Neural progenitor cell (in vitro differentiated cells): ENCODE measurements around the gene SLC6A11. TPM values are rescaled to one million over a fixed set of nuclear protein-coding genes. Genes with fewer than 3 reads are reported as not detected.
A peak's percentile ranks its signal among the peaks of the same experiment; 100 is the strongest.

Experiments
- DNase-seq: peaks from one replicate; pipeline ENCODE4 v3.0.0-alpha.2; 2016; ENCODE audit warnings: low spot score
- H2AFZ ChIP-seq: fragments of 200-600 bp; sonication (generic); replicated peaks from 2 replicates; pipeline ENCODE4 v1.6.1; 2016; ENCODE audit warnings: antibody characterized with exemption
- H3F3A ChIP-seq: fragments of 200-600 bp; sonication (generic); 2 replicates; pipeline ENCODE4 v1.6.1; 2016; ENCODE audit warnings: antibody characterized with exemption, low read depth
- H3K27ac ChIP-seq: fragments of 200-600 bp; sonication (generic); 2 replicates; pipeline ENCODE4 v1.5.1; 2016; ENCODE audit warnings: mild to moderate bottlenecking
- H3K27me3 ChIP-seq: fragments of 200-600 bp; sonication (generic); 2 replicates; pipeline ENCODE4 v1.6.1; 2016; ENCODE audit warnings: mild to moderate bottlenecking, moderate library complexity
- H3K36me3 ChIP-seq: fragments of 200-600 bp; sonication (generic); 2 replicates; pipeline ENCODE4 v1.5.1; 2016
- H3K4me1 ChIP-seq: fragments of 200-600 bp; sonication (generic); 2 replicates; pipeline ENCODE4 v1.6.1; 2016; ENCODE audit warnings: mixed run types
- H3K4me2 ChIP-seq: fragments of 200-600 bp; sonication (generic); 2 replicates; pipeline ENCODE4 v1.6.1; 2016
- H3K4me3 ChIP-seq: fragments of 200-600 bp; sonication (generic); 2 replicates; pipeline ENCODE4 v1.5.1; 2016
- H3K79me2 ChIP-seq: fragments of 200-600 bp; sonication (generic); 2 replicates; pipeline ENCODE4 v1.6.1; 2016; ENCODE audit warnings: low read depth
- H3K9ac ChIP-seq: fragments of 200-600 bp; sonication (generic); 2 replicates; pipeline ENCODE4 v1.6.1; 2016
- H3K9me3 ChIP-seq: fragments of 200-600 bp; sonication (generic); 2 replicates; pipeline ENCODE4 v1.5.1; 2016; ENCODE audit warnings: low read depth
- H4K20me1 ChIP-seq: fragments of 200-600 bp; sonication (generic); 2 replicates; pipeline ENCODE4 v1.6.1; 2016; ENCODE audit warnings: low read depth
- H3K27ac Mint-ChIP-seq: 3 replicates; pipeline ENCODE4 v1.8.0; 2021; ENCODE audit warnings: mixed read lengths
- H3K27me3 Mint-ChIP-seq: 2 replicates; pipeline ENCODE4 v1.8.0; 2022; ENCODE audit warnings: low read depth, mild to moderate bottlenecking, inconsistent platforms, moderate library complexity, mixed read lengths; ENCODE audit not compliant: insufficient read depth
- H3K36me3 Mint-ChIP-seq: 3 replicates; pipeline ENCODE4 v1.8.0; 2021; ENCODE audit warnings: mixed read lengths
- H3K4me1 Mint-ChIP-seq: 3 replicates; pipeline ENCODE4 v1.8.0; 2021; ENCODE audit warnings: mixed read lengths
- H3K4me3 Mint-ChIP-seq: 3 replicates; pipeline ENCODE4 v1.8.0; 2021; ENCODE audit warnings: mild to moderate bottlenecking, moderate library complexity, mixed read lengths
- H3K9me3 Mint-ChIP-seq: 3 replicates; pipeline ENCODE4 v1.8.0; 2020; ENCODE audit warnings: mixed read lengths
- EZH2 ChIP-seq: fragments of 200-600 bp; sonication (generic); IDR thresholded peaks from 2 replicates; pipeline ENCODE4 v1.6.1; 2017; ENCODE audit warnings: antibody characterized with exemption, mild to moderate bottlenecking, moderate library complexity
- EZH2phosphoT487 ChIP-seq: fragments of 200-600 bp; sonication (generic); IDR thresholded peaks from 2 replicates; pipeline ENCODE4 v1.6.1; 2017; ENCODE audit warnings: antibody characterized with exemption
- total RNA-seq: library from RNA; depleted of rRNA; stranded (reverse); fragments of >200 nt; gene quantifications from 2 replicates; pipeline ENCODE4 v1.2.3, GENCODE V29; 2015; ENCODE audit warnings: low replicate concordance
- TF ChIP-seq, protein P1 (sequence below): fragments of 200-600 bp; sonication (generic); IDR thresholded peaks from 2 replicates; pipeline ENCODE4 v1.5.1; 2017; ENCODE audit warnings: antibody characterized with exemption, mild to moderate bottlenecking

SLC6A11 gene
- total RNA-seq, 1 donor from 2014 or later, result 0.86 TPM

- no peaks in the 10 kb centered on the region for H3K4me1 ChIP-seq
- H2AFZ ChIP-seq, result no peak overlapping the region
- no peak overlapping the region for H3K9ac ChIP-seq
- H3F3A ChIP-seq, result no peaks in the 10 kb centered on the region
- no peak for DNase-seq
- no peaks in the 10 kb centered on the region for H4K20me1 ChIP-seq
- no peak overlapping the region for H3K4me2 ChIP-seq
- Mint-ChIP-seq H3K36me3 (no peaks in the 10 kb centered on the region), H3K4me3 (no peak overlapping the region), H3K27me3 (peaks cover 12% of the 10 kb centered on the region), H3K9me3 (no peaks in the 10 kb centered on the region), H3K4me1 (no peaks in the 10 kb centered on the region), H3K27ac (no peak overlapping the region)
- H3K9me3 ChIP-seq, result no peaks in the 10 kb centered on the region
- no peaks in the 10 kb centered on the region for H3K36me3 ChIP-seq
- TF ChIP-seq EZH2phosphoT487 (no peak), EZH2 (no peak)
- TF ChIP-seq, protein P1, sequence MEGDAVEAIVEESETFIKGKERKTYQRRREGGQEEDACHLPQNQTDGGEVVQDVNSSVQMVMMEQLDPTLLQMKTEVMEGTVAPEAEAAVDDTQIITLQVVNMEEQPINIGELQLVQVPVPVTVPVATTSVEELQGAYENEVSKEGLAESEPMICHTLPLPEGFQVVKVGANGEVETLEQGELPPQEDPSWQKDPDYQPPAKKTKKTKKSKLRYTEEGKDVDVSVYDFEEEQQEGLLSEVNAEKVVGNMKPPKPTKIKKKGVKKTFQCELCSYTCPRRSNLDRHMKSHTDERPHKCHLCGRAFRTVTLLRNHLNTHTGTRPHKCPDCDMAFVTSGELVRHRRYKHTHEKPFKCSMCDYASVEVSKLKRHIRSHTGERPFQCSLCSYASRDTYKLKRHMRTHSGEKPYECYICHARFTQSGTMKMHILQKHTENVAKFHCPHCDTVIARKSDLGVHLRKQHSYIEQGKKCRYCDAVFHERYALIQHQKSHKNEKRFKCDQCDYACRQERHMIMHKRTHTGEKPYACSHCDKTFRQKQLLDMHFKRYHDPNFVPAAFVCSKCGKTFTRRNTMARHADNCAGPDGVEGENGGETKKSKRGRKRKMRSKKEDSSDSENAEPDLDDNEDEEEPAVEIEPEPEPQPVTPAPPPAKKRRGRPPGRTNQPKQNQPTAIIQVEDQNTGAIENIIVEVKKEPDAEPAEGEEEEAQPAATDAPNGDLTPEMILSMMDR, result no peak
- no peaks in the 10 kb centered on the region for H3K79me2 ChIP-seq
- no peak overlapping the region for H3K27ac ChIP-seq
- H3K27me3 ChIP-seq, result peaks cover 69% of the 10 kb centered on the region
- no peak overlapping the region for H3K4me3 ChIP-seq
Observed at GRCh38 chr3:10804183-10804648, 11.8 kb upstream of the SLC6A11 start.

DNA sequence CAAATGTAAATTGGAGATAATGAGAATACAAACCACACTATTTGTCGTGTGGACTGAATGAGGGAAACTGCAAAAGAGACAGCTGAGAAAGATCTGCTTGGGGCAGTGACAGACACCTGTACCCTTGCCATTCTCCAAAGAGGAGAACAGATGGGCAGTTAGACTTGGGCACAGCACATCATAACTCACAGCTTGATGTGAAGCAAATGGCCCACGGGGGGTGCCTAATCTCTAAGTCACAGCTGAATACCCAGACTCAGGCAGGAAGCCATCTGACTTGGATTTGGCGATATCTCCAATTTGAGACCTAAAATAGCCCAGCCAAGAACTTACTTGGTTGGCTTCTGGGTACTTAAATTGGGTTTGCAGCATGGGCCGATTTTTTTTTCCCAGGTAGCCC, 10.0 kb upstream of the SLC6A11 start:
- H3K4me1 Mint-ChIP-seq, result no peaks in the 10 kb centered on the region
- no peaks in the 10 kb centered on the region for H3K36me3 Mint-ChIP-seq
- Histone ChIP-seq H3K79me2 (no peaks in the 10 kb centered on the region), H3K4me1 (no peaks in the 10 kb centered on the region), H3K9ac (no peak overlapping the region), H3K27me3 (peaks cover 55% of the 10 kb centered on the region), H3K4me3 (no peak overlapping the region), H2AFZ (no peak overlapping the region), H3K9me3 (no peaks in the 10 kb centered on the region), H3F3A (no peaks in the 10 kb centered on the region), H3K4me2 (no peak overlapping the region), H3K36me3 (no peaks in the 10 kb centered on the region), H3K27ac (no peak overlapping the region), H4K20me1 (no peaks in the 10 kb centered on the region)
- H3K9me3 Mint-ChIP-seq, result no peaks in the 10 kb centered on the region
- no peak for TF ChIP-seq EZH2
- TF ChIP-seq, protein P1, result no peak
- TF ChIP-seq EZH2phosphoT487, result no peak
- H3K27ac Mint-ChIP-seq, result no peak overlapping the region
- no peak overlapping the region for H3K4me3 Mint-ChIP-seq
- DNase-seq, result no peak
- H3K27me3 Mint-ChIP-seq, result peaks cover 16% of the 10 kb centered on the region

GRCh38 chr3:10808130-10808735, 7.8 kb upstream of the SLC6A11 start:
- Histone ChIP-seq H3F3A (no peaks in the 10 kb centered on the region), H3K36me3 (no peaks in the 10 kb centered on the region), H3K27me3 (peaks cover 59% of the 10 kb centered on the region), H4K20me1 (no peaks in the 10 kb centered on the region), H3K27ac (no peak overlapping the region), H3K4me3 (no peak overlapping the region), H3K4me1 (no peaks in the 10 kb centered on the region), H3K9me3 (no peaks in the 10 kb centered on the region), H3K9ac (no peak overlapping the region), H3K79me2 (no peaks in the 10 kb centered on the region), H2AFZ (no peak overlapping the region), H3K4me2 (no peak overlapping the region)
- Mint-ChIP-seq H3K4me3 (no peak overlapping the region), H3K27ac (peak overlapping the region; percentile 39), H3K4me1 (no peaks in the 10 kb centered on the region), H3K36me3 (no peaks in the 10 kb centered on the region), H3K9me3 (no peaks in the 10 kb centered on the region), H3K27me3 (peaks cover 21% of the 10 kb centered on the region)
- TF ChIP-seq EZH2, result no peak
- TF ChIP-seq, protein P1, result no peak
- no peak for TF ChIP-seq EZH2phosphoT487
- DNase-seq, result no peak
